ENCODE results near the gene ANKMY1. TPM values are rescaled to one million over a fixed set of nuclear protein-coding genes. Genes with fewer than 3 reads are reported as not detected.

The ANKMY1 gene, protein sequence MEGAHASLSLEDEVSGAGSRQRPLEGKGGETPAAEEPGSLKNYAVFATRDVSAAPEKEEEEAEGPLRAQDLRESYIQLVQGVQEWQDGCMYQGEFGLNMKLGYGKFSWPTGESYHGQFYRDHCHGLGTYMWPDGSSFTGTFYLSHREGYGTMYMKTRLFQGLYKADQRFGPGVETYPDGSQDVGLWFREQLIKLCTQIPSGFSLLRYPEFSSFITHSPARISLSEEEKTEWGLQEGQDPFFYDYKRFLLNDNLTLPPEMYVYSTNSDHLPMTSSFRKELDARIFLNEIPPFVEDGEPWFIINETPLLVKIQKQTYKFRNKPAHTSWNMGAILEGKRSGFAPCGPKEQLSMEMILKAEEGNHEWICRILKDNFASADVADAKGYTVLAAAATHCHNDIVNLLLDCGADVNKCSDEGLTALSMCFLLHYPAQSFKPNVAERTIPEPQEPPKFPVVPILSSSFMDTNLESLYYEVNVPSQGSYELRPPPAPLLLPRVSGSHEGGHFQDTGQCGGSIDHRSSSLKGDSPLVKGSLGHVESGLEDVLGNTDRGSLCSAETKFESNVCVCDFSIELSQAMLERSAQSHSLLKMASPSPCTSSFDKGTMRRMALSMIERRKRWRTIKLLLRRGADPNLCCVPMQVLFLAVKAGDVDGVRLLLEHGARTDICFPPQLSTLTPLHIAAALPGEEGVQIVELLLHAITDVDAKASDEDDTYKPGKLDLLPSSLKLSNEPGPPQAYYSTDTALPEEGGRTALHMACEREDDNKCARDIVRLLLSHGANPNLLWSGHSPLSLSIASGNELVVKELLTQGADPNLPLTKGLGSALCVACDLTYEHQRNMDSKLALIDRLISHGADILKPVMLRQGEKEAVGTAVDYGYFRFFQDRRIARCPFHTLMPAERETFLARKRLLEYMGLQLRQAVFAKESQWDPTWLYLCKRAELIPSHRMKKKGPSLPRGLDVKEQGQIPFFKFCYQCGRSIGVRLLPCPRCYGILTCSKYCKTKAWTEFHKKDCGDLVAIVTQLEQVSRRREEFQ
- total RNA-seq: 10 to 100 TPM in 1 of 2 donors, 1 to 10 TPM in 1; 7.8 to 13.2 TPM
- 10 to 100 TPM; 13.6 to 27.5 TPM for polyA plus RNA-seq (ENCODE audit: insufficient read length in 2 of 2)
- long read RNA-seq, donor 1, partial matches to known transcripts: 0 of 1 reads
- long read RNA-seq, donor 1, other reads (novel, unspliced or antisense): 0 of 1 reads
- long read RNA-seq, donor 2: 0 reads
- long read RNA-seq, donor 3, partial matches to known transcripts: 0 of 8 reads
- long read RNA-seq, donor 3, other reads (novel, unspliced or antisense): 7 of 8 reads
- long read RNA-seq, donor 4, full-length matches to known transcripts: 2 of 7 reads
- long read RNA-seq, donor 4, partial matches to known transcripts: 0 of 7 reads
- long read RNA-seq, donor 4, other reads (novel, unspliced or antisense): 5 of 7 reads

DNA sequence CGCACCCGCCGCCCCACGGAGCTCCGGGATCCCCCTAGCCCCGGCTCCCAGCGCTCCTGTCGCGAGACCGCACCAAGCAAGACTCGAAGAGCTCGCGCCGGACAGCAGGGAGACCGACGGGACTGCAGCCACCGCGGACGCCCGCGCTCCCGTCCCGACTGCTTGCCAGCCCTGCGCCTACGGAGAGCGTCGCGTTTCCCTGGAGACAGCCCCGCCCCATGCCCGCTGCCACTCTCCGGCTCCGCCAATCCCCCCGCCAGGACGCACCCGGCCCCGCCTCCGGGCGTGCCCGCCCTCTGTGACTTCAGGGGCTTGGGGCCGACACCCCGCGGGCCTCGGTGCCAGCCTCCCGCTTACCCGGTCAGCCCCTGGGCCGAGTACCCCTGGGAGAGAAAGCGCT lies at the start of gene ANKMY1:
Gene ANKMY1, minus strand, starts transcription at position 181 of the 400 bp plus-strand sequence. CDS start 653 bp downstream, outside the sequence.
- Histone ChIP-seq H3K4me3 (ENCODE audit: low read depth, low read length) (peak within 1 kb of the TSS; percentile 32), H3K27ac (ENCODE audit: low read depth, low read length) (no peak within 1 kb of the TSS), H3K27me3 (ENCODE audit: control insufficient read depth, insufficient read depth, low read length) (no peaks in the 10 kb centered on the region), H3K4me1 (ENCODE audit: control insufficient read depth, insufficient read depth, low read length) (peaks cover 29% of the 10 kb centered on the region), H3K9me3 (ENCODE audit: control insufficient read depth, insufficient read depth, low read length) (no peaks in the 10 kb centered on the region), H3K36me3 (ENCODE audit: control insufficient read depth, insufficient read depth, low read length) (peaks cover 22% of the 10 kb centered on the region)
- under 1% methylated on average over 47 of the region's 47 CpGs for WGBS (ENCODE audit: insufficient coverage)
- DNase-seq (ENCODE audit: low read depth in 4 of 6, low spot score in 6 of 6): peak in 2 of 6 donors; percentile 83 to 89

DNA sequence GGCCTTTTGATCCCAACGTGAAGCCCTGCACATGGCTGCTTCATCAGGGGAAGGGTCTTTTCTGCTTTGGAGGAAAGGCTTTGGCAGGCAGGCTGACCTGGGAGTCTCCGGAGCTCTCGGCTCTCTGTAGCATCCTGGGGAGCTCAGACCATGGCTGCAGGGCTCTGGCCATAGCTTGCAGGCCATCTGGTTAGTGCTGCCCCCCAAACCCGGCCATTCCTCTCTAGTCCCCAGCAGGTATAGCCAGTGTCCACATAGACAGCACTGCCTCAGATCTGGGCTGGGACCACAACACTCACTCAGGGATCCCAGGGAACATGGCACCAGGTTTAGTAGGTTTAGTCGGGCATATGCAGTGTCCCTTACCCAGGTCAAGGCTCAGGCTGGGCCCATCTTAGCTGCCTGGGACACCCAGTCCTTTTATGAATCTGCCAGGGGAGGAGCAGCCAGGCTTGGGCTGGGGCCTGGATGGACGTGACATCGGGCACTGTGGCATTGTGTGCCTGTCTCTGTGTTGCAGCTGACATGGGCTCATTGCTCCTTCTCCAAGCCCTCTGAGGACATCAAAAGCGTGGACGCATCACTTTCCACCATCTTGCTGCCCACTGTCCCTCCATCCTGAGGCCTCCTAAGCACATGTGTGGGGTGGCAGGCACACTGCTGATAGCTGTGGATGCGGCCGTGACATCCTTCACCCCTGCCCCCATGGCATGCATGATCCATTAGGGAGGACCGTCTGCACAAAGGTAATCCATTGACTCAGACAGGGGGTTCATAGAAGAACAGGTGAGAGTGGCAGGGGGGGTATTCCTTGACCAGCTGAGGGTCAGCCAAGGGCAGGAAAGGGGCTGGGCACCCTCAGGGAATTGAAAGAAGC lies 48.3 kb upstream of the ANKMY1 start:
- no peak for DNase-seq (ENCODE audit: low read depth in 4 of 6, low spot score in 6 of 6)
- Histone ChIP-seq H3K4me3 (ENCODE audit: low read depth, low read length) (no peak overlapping the region), H3K4me1 (ENCODE audit: control insufficient read depth, insufficient read depth, low read length) (peaks cover 9% of the 10 kb centered on the region), H3K9me3 (ENCODE audit: control insufficient read depth, insufficient read depth, low read length) (no peaks in the 10 kb centered on the region), H3K27ac (ENCODE audit: low read depth, low read length) (no peak overlapping the region), H3K36me3 (ENCODE audit: control insufficient read depth, insufficient read depth, low read length) (peaks cover 32% of the 10 kb centered on the region), H3K27me3 (ENCODE audit: control insufficient read depth, insufficient read depth, low read length) (no peaks in the 10 kb centered on the region)
- 84% methylated on average over 11 of the region's 12 CpGs for WGBS (ENCODE audit: insufficient coverage)

DNA sequence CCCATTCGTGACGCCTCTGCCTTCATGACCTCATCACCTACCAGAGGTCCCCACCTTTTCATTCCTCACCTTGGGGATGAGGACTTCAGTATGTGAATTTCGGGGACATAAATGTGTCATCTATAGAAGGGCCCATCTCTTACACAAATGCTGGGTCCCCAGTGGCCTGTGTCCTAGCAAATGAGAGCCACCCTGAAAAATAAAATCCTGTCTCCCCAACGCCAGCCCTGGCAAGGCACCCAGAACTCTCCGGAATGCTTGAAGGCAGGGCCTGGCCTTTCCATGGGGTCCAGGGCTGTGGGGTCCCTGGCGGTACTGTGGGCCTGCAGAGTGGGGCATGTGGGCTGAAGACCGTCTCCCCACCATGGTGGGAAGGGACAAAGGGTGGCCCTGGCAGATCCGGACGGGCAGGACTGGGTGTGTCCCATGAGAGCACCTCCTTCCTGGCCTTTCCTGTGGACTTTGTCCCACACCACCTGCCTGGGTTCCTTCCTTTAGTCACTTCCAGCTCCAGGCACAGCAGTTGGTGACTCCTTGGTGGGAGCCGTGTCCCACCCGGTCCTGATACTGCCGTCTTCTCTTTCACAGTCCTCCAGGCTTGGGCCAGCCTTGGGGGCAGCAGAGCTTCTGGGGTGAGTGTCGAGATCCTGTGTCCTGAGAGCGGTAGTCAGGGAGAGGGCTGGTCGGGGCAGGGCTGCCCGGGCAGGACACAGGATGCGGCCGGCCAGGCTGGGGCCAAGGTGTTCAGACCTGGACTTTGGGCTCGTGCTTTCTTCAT lies 47.3 kb upstream of the ANKMY1 start:
- H3K27ac ChIP-seq (ENCODE audit: low read depth, low read length): no peak overlapping the region
- H3K9me3 ChIP-seq (ENCODE audit: control insufficient read depth, insufficient read depth, low read length): no peaks in the 10 kb centered on the region
- peaks cover 9% of the 10 kb centered on the region for H3K4me1 ChIP-seq (ENCODE audit: control insufficient read depth, insufficient read depth, low read length)
- 92% methylated on average over 15 of the region's 19 CpGs for WGBS (ENCODE audit: insufficient coverage)
- no peak for DNase-seq (ENCODE audit: low read depth in 4 of 6, low spot score in 6 of 6)
- H3K27me3 ChIP-seq (ENCODE audit: control insufficient read depth, insufficient read depth, low read length): no peaks in the 10 kb centered on the region
- H3K36me3 ChIP-seq (ENCODE audit: control insufficient read depth, insufficient read depth, low read length): peaks cover 41% of the 10 kb centered on the region
- no peak overlapping the region for H3K4me3 ChIP-seq (ENCODE audit: low read depth, low read length)

DNA sequence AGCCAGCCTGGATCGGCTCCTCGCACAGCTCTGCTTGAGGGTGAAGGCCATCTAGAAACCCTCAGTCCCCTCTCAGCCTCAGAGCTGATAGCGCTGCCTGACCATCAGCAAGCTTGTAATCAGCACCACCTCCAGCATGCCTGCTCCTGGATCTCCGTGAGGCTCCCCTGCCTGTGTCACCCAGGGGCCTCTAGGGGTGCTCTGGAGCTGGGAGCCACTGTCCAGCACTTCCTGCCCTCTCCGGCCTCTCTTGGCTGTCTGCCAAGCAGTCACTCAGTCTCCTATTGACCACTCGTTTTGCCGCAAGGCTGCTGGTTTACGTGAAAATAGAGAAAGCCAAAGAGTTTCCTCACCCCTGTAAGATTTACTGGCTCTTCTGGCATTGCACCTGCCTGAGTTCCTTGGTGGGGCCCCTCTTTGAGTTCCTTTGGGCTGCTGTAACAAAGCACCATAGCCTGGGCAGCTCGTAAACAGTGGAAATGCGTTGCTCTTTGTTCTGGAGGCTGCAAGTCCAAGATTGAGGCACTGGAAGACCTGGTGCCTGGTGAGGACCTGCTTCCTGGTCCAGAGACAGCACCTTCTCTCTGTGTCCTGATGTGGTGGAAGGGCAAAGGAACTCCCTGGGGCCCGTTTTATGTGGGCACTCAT lies 46.6 kb upstream of the ANKMY1 start:
- H3K4me1 ChIP-seq (ENCODE audit: control insufficient read depth, insufficient read depth, low read length): peaks cover 9% of the 10 kb centered on the region

DNA sequence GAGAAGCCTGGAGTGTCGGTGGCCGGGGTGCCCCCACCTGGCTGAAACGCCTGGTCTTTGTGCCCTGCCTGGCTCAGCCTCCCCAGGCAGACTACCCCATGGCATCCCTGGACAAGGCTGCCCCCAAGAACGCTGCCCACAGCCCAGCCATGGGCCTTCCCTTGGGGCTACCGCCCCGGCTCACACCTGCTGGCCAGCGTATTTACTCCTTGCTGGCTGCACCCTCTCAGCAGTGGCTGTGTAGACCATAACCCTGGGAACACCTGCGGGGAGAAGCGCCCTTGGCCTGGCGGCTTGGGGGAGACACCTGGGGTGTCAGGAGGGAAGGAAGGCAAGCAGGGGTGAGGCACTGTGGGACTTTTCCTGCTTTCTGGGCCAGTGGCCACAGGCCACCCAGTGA lies 46.1 kb upstream of the ANKMY1 start:
- H3K27ac ChIP-seq (ENCODE audit: low read depth, low read length): no peak overlapping the region
- no peak for DNase-seq (ENCODE audit: low read depth in 4 of 6, low spot score in 6 of 6)
- H3K27me3 ChIP-seq (ENCODE audit: control insufficient read depth, insufficient read depth, low read length): no peaks in the 10 kb centered on the region
- WGBS (ENCODE audit: insufficient coverage): 97% methylated on average over 9 of the region's 10 CpGs
- H3K36me3 ChIP-seq (ENCODE audit: control insufficient read depth, insufficient read depth, low read length): peaks cover 52% of the 10 kb centered on the region
- no peaks in the 10 kb centered on the region for H3K9me3 ChIP-seq (ENCODE audit: control insufficient read depth, insufficient read depth, low read length)
- no peak overlapping the region for H3K4me3 ChIP-seq (ENCODE audit: low read depth, low read length)
- peaks cover 9% of the 10 kb centered on the region for H3K4me1 ChIP-seq (ENCODE audit: control insufficient read depth, insufficient read depth, low read length)

More for the DNA sequence above, 46.6 kb upstream of the ANKMY1 start:
- Histone ChIP-seq H3K27me3 (ENCODE audit: control insufficient read depth, insufficient read depth, low read length) (no peaks in the 10 kb centered on the region), H3K4me3 (ENCODE audit: low read depth, low read length) (no peak overlapping the region), H3K36me3 (ENCODE audit: control insufficient read depth, insufficient read depth, low read length) (peaks cover 46% of the 10 kb centered on the region), H3K9me3 (ENCODE audit: control insufficient read depth, insufficient read depth, low read length) (no peaks in the 10 kb centered on the region), H3K27ac (ENCODE audit: low read depth, low read length) (no peak overlapping the region)
- 26% methylated on average over 8 of the region's 11 CpGs for WGBS (ENCODE audit: insufficient coverage)
- DNase-seq (ENCODE audit: low read depth in 4 of 6, low spot score in 6 of 6): peak in 5 of 6 donors; percentile 15 to 80 (median 43)

DNA sequence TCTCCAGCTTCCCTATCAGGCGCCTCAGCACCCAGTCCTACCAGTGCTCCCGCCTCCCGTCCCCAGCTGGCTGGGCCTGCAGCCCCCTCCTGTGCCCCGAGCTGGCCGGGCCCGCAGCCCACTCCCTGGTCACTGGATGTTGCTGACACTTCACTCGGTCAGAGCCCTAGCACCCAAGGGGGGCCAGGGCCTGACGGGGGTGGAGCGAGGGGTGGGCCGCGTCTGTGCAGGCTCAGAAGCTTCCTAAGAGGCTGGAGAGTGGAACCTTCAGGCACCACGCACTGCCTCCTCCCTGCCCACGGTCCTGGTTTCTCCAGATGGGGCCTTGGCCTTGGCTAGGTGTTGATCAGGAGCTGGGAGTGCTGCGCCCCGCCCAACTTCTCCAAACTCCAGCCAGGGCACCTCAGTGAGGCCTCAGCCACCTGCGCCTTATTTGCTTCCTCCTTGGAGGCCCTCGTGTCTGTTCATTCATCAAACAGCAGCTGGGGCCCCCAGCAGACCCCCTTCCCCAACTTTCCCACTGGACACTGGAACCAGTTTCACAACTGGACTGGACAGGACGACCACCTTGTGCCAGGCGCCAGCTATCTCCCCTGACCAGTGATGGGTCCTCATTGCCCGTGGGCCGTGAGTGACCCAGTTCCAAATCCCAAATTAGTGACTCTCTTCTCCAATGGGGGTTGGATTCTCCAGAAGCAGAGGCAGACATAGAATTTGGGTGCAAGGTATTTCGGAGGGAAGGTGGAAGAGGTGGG lies 45.5 kb upstream of the ANKMY1 start:
- H3K9me3 ChIP-seq (ENCODE audit: control insufficient read depth, insufficient read depth, low read length): no peaks in the 10 kb centered on the region
- DNase-seq (ENCODE audit: low read depth in 4 of 6, low spot score in 6 of 6): no peak
- H3K27me3 ChIP-seq (ENCODE audit: control insufficient read depth, insufficient read depth, low read length): no peaks in the 10 kb centered on the region
- 92% methylated on average over 14 of the region's 22 CpGs for WGBS (ENCODE audit: insufficient coverage)
- peaks cover 9% of the 10 kb centered on the region for H3K4me1 ChIP-seq (ENCODE audit: control insufficient read depth, insufficient read depth, low read length)
- H3K4me3 ChIP-seq (ENCODE audit: low read depth, low read length): no peak overlapping the region
- peaks cover 58% of the 10 kb centered on the region for H3K36me3 ChIP-seq (ENCODE audit: control insufficient read depth, insufficient read depth, low read length)
- H3K27ac ChIP-seq (ENCODE audit: low read depth, low read length): no peak overlapping the region

DNA sequence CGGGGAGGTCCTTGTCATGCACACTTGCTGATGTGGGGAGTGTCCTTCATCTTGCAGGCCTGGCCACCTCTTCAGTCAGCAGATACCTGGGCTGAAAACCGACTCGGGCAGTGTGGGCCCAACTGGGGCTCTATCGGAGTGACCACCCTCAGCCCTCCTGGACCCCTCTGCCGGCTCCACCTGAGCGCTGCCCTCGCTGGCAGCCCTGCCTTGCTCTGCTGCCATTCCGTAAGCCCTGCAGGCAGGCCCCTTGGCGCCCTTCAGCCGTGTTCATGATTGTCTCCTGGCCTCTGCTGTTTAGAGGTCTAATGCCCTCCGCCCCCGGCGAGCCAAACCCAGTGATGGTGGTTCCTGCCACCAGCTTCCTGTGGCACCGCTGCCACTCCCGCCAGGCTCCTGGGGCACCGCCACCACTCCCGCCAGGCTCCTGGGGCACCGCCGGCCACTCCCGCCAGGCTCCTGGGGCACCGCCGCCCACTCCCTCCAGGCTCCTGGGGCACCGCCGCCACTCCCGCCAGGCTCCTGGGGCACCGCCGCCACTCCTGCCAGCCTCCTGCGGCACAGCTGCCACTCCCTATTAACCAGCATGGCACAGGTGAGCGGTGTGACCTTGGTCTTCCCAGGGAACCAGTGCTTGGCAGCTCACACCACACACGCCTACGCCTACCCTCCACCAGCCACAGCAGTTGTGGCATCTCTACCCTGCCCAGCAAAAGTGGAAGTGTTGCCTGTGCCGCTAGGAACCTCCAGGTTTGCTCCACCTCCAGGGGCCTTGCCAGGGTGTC lies 44.7 kb upstream of the ANKMY1 start:
- Histone ChIP-seq H3K9me3 (ENCODE audit: control insufficient read depth, insufficient read depth, low read length) (no peaks in the 10 kb centered on the region), H3K4me1 (ENCODE audit: control insufficient read depth, insufficient read depth, low read length) (peaks cover 9% of the 10 kb centered on the region), H3K4me3 (ENCODE audit: low read depth, low read length) (no peak overlapping the region), H3K27me3 (ENCODE audit: control insufficient read depth, insufficient read depth, low read length) (no peaks in the 10 kb centered on the region), H3K27ac (ENCODE audit: low read depth, low read length) (no peak overlapping the region), H3K36me3 (ENCODE audit: control insufficient read depth, insufficient read depth, low read length) (peaks cover 66% of the 10 kb centered on the region)
- no peak for DNase-seq (ENCODE audit: low read depth in 4 of 6, low spot score in 6 of 6)
- WGBS (ENCODE audit: insufficient coverage): 90% methylated on average over 31 of the region's 32 CpGs

All from spinal cord (tissue), 10 donors.